B cell (primary cell): ENCODE data around the gene KCNJ10. TPM values are rescaled to one million over a fixed set of nuclear protein-coding genes. Genes with fewer than 3 reads are reported as not detected.

ENCODE experiments used
- ATAC-seq: fragments of 200-7000 bp; cut with Tn5 transposase; one replicate; pipeline ENCODE4 v1.10.0; 2021; ENCODE audit warnings: low read depth, mild to moderate bottlenecking, moderate number of reproducible peaks, moderate library complexity
- CTCF ChIA-PET: fragments of 350-600 bp; sonication (Branson Sonifier 250); formaldehyde crosslinking; loops from one replicate; lab custom pipeline; 2021; ENCODE audit warnings: antibody characterized with exemption, inconsistent platforms; lab: Charles Lee
- POLR2A ChIA-PET: fragments of 350-600 bp; sonication (Branson Sonifier 250); formaldehyde crosslinking; loops from one replicate; lab custom pipeline; 2021; ENCODE audit warnings: antibody characterized with exemption; lab: Charles Lee
- DNase-seq: peaks from one replicate; pipeline ENCODE4 v3.0.0; 2013
- H2AFZ ChIP-seq: 2 replicates; pipeline ENCODE4 v1.6.1; 2012; ENCODE audit warnings: mild to moderate bottlenecking, low read depth, low read length; ENCODE audit not compliant: insufficient read depth, poor library complexity, severe bottlenecking
- H3K27ac ChIP-seq, 2 donors: 1 replicate in 1 of 2; 2 replicates in 1 of 2; pipeline ENCODE4 v1.5.1; 2012 to 2013; ENCODE audit warnings: low read length in 2 of 2, mild to moderate bottlenecking in 2 of 2, moderate library complexity in 1 of 2
- H3K27me3 ChIP-seq, 4 experiments: fragments of 200-600 bp in 1 of 4; sonication (generic) in 1 of 4; replicated peaks in 1 of 4; 1 replicate in 2 of 4; 2 replicates in 2 of 4; pipeline versions ENCODE4 v1.6.1 to v1.7.0; 2013 to 2016; ENCODE audit warnings: low read length in 3 of 4, mild to moderate bottlenecking in 2 of 4, mixed read lengths in 1 of 4, moderate library complexity in 1 of 4; ENCODE audit not compliant: insufficient read depth in 4 of 4, control insufficient read depth in 3 of 4; ENCODE audit errors: control extremely low read depth in 1 of 4
- H3K36me3 ChIP-seq, 2 experiments: replicated peaks in 1 of 2; 1 replicate in 1 of 2; 2 replicates in 1 of 2; pipeline versions ENCODE4 v1.6.1 to v1.7.1; 2013; ENCODE audit warnings: low read length in 1 of 2; ENCODE audit not compliant: insufficient read depth in 2 of 2, control insufficient read depth in 1 of 2; ENCODE audit errors: control extremely low read depth in 1 of 2, extremely low read depth in 1 of 2
- H3K4me1 ChIP-seq, 2 donors: fragments of 200-600 bp in 1 of 2; sonication (generic) in 1 of 2; 1 replicate in 1 of 2; 2 replicates in 1 of 2; pipeline versions ENCODE4 v1.5.1 to v1.6.1; 2013 to 2017; ENCODE audit warnings: low read length in 2 of 2; ENCODE audit not compliant: control insufficient read depth in 2 of 2, insufficient read depth in 2 of 2
- H3K4me2 ChIP-seq: replicated peaks from 2 replicates; pipeline ENCODE3; 2012; ENCODE audit warnings: mild to moderate bottlenecking, low read depth, low read length; ENCODE audit not compliant: poor library complexity, severe bottlenecking
- H3K4me3 ChIP-seq, 5 experiments: fragments of 200-600 bp in 1 of 5; sonication (generic) in 1 of 5; 1 replicate in 3 of 5; 2 replicates in 2 of 5; pipeline versions ENCODE4 v1.5.1 to v1.7.0; 2011 to 2016; ENCODE audit warnings: low read length in 4 of 5, mild to moderate bottlenecking in 4 of 5, low read depth in 2 of 5, control low read depth in 1 of 5, moderate library complexity in 1 of 5; ENCODE audit not compliant: insufficient read depth in 1 of 5; ENCODE audit errors: control extremely low read depth in 1 of 5, extremely low read depth in 1 of 5
- H3K79me2 ChIP-seq: fragments of 200-600 bp; sonication (generic); one replicate; pipeline ENCODE4 v1.6.0; 2016; ENCODE audit warnings: low read length; ENCODE audit not compliant: control insufficient read depth, insufficient read depth
- H3K9ac ChIP-seq: fragments of 200-600 bp; sonication (generic); 2 replicates; pipeline ENCODE4 v1.6.1; 2017; ENCODE audit warnings: mild to moderate bottlenecking, low read length, moderate library complexity
- H3K9me3 ChIP-seq, 3 donors: one replicate each; pipeline versions ENCODE4 v1.6.1 to v1.7.1; 2013; ENCODE audit warnings: low read length in 2 of 3; ENCODE audit not compliant: control insufficient read depth in 2 of 3, insufficient read depth in 1 of 3; ENCODE audit errors: control extremely low read depth in 1 of 3
- H4K20me1 ChIP-seq: 2 replicates; pipeline ENCODE4 v1.6.0; 2012; ENCODE audit warnings: mild to moderate bottlenecking, low read length; ENCODE audit not compliant: insufficient read depth, control insufficient read depth, poor library complexity, severe bottlenecking
- H3K27ac Mint-ChIP-seq: one replicate; pipeline ENCODE4 v1.8.0; 2021; ENCODE audit warnings: mixed read lengths
- H3K27me3 Mint-ChIP-seq: one replicate; pipeline ENCODE4 v1.8.0; 2021; ENCODE audit warnings: mixed read lengths
- H3K4me1 Mint-ChIP-seq: one replicate; pipeline ENCODE4 v1.8.0; 2021; ENCODE audit warnings: mixed read lengths
- H3K4me3 Mint-ChIP-seq: one replicate; pipeline ENCODE4 v1.8.0; 2021; ENCODE audit warnings: mixed read lengths
- H3K9me3 Mint-ChIP-seq: one replicate; pipeline ENCODE4 v1.8.0; 2022; ENCODE audit warnings: mixed read lengths; ENCODE audit not compliant: insufficient read depth
- EZH2 ChIP-seq: IDR thresholded peaks from 2 replicates; pipeline ENCODE4 v1.6.1; 2012; ENCODE audit warnings: borderline replicate concordance, low read depth, mild to moderate bottlenecking, moderate library complexity, low read length; ENCODE audit not compliant: insufficient read depth, poor library complexity, severe bottlenecking
- WGBS: methylation state at CpG from one replicate; pipeline ENCODE4 v1.1.5; 2013; ENCODE audit warnings: missing lambda C conversion rate; ENCODE audit not compliant: insufficient coverage; 5-methylcytosine and 5-hydroxymethylcytosine counted together
- intact Hi-C: fragments of 100-400 bp; cut with micrococcal nuclease; formaldehyde crosslinking; loops from one replicate; pipeline ENCODE4 v1.10.0; 2022
- polyA plus RNA-seq: library from polyadenylated mRNA; depleted of rRNA; stranded (reverse); fragments of >200 nt; gene quantifications from 2 replicates; pipeline ENCODE4 v1.2.3, GENCODE V29; 2012
- total RNA-seq, 2 donors: library from RNA; stranded (reverse); fragments of 120-200 nt in 1 of 2; gene quantifications; 1 replicate in 1 of 2; 2 replicates in 1 of 2; pipeline versions ENCODE4 v1.2.3 to v1.2.4, GENCODE V29; 2013 to 2022
- TF ChIP-seq, protein P1 (sequence below): fragments of 200-600 bp; IDR thresholded peaks from one replicate; pipeline ENCODE4 v1.8.0; 2022; ENCODE audit warnings: antibody characterized with exemption, mild to moderate bottlenecking

The KCNJ10 gene
- total and polyA plus RNA-seq, 2 donors (not counting 1 experiment from before 2014, with no cell fraction given) = not detected

DNA sequence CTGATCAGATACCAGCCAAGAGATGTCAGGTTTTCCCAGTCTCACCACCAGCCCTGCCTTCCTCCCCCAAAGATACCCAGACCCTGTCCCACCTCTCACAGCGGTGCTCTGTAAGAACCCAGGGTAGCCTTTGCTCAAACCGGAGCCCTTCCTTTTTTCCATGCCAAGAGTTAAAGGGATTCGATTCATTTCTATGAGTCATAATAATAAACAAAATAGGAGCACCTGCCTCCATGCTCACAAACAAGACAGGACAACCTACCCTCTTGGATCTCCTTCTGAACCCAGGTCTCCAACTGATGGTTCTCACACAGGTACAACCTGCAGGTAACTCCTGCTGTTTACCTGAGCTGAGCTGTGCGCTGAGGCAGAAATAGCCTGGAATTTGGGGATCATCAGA is 39.7 kb upstream of the KCNJ10 start:
- H3K4me3 ChIP-seq = no peak overlapping the region
- no peaks in the 10 kb centered on the region for H3K36me3 ChIP-seq
- no peak overlapping the region for H3K27ac ChIP-seq
- H3K4me2 ChIP-seq = no peak overlapping the region
- TF ChIP-seq, protein P1, sequence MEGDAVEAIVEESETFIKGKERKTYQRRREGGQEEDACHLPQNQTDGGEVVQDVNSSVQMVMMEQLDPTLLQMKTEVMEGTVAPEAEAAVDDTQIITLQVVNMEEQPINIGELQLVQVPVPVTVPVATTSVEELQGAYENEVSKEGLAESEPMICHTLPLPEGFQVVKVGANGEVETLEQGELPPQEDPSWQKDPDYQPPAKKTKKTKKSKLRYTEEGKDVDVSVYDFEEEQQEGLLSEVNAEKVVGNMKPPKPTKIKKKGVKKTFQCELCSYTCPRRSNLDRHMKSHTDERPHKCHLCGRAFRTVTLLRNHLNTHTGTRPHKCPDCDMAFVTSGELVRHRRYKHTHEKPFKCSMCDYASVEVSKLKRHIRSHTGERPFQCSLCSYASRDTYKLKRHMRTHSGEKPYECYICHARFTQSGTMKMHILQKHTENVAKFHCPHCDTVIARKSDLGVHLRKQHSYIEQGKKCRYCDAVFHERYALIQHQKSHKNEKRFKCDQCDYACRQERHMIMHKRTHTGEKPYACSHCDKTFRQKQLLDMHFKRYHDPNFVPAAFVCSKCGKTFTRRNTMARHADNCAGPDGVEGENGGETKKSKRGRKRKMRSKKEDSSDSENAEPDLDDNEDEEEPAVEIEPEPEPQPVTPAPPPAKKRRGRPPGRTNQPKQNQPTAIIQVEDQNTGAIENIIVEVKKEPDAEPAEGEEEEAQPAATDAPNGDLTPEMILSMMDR = no peak
- TF ChIP-seq EZH2 = no peak
- H3K4me1 ChIP-seq = no peaks in the 10 kb centered on the region
- DNase-seq = no peak
- ATAC-seq = no peak
- no peaks in the 10 kb centered on the region for H3K79me2 ChIP-seq
- H3K27me3 Mint-ChIP-seq = peaks cover 7% of the 10 kb centered on the region
- H3K9ac ChIP-seq = no peak overlapping the region
- no peaks in the 10 kb centered on the region for H3K9me3 ChIP-seq
- no peaks in the 10 kb centered on the region for H3K9me3 Mint-ChIP-seq
- intact Hi-C loops = no loop called here
- H4K20me1 ChIP-seq = no peaks in the 10 kb centered on the region
- CTCF ChIA-PET = interaction anchor here (0.6 to 3.4 kb wide), 6 partner anchors 9 to 268 kb away, joined by 3 to 15 read pairs (median 4); no protein-coding TSS in a partner anchor
- 100% methylated on average over 3 of the region's 4 CpGs for WGBS
- POLR2A ChIA-PET = no interaction called here
- H2AFZ ChIP-seq = no peak overlapping the region
- H3K4me3 Mint-ChIP-seq = no peak overlapping the region
- H3K27me3 ChIP-seq = peaks cover 0 to 3% (median 0%) of the 10 kb centered on the region in 4 experiments
- peaks cover 2% of the 10 kb centered on the region for H3K4me1 Mint-ChIP-seq
- H3K27ac Mint-ChIP-seq = no peak overlapping the region

DNA sequence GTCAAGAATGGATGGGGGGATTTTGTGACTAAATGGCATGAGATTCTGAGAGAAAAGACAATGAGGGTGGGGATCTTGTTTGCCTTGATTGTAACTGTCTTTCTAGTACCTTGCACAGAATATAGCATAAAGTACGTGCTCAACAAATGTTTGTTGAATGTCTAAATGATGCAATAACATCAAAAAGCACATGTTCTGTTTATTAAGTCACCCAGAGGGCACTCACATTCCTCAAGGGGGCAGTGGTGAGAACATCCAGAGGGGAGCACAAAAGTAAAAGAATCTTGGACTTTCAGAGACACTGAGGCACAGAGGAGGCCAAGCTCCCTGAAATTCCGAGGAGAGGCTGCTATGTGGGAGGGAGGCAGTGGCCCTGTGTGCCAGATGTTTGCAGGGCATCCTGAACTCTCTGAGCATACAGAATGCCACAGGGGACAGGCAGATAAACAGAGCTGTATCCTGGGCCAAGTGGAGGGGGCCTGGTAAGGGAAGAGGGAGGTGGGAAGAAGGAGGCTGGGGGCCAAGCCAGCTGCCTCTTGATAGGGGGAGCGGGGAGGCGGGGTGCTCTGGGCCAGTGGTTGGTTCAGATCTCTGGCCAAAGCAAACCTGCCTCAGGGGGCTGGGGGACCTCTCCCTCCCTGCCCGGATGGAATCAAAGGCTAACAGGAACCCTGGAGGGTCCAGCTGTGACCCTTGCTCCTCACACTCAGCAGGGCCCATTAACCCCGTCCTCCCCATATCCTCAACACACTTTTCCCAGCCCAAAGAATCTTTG is 39.1 kb upstream of the KCNJ10 start:
- no peak overlapping the region for H3K27ac Mint-ChIP-seq

More for the DNA sequence above, 39.1 kb upstream of the KCNJ10 start:
- Histone ChIP-seq H3K9me3 (no peaks in the 10 kb centered on the region), H3K4me3 (no peak overlapping the region), H3K4me2 (no peak overlapping the region), H3K27ac (no peak overlapping the region), H3K4me1 (no peaks in the 10 kb centered on the region), H3K79me2 (no peaks in the 10 kb centered on the region), H4K20me1 (no peaks in the 10 kb centered on the region), H3K9ac (no peak overlapping the region), H3K36me3 (no peaks in the 10 kb centered on the region), H2AFZ (no peak overlapping the region), H3K27me3 (peaks cover 0 to 3% (median 0%) of the 10 kb centered on the region in 4 experiments)
- TF ChIP-seq, protein P1 = peak; percentile 60
- TF ChIP-seq EZH2 = no peak
- intact Hi-C loops = no loop called here
- Mint-ChIP-seq H3K4me3 (no peak overlapping the region), H3K4me1 (peaks cover 2% of the 10 kb centered on the region), H3K9me3 (no peaks in the 10 kb centered on the region), H3K27me3 (peaks cover 5% of the 10 kb centered on the region)
- DNase-seq = peak; percentile 52
- ChIA-PET CTCF (interaction anchor here (0.5 to 3.4 kb wide), 11 partner anchors 8 to 269 kb away, joined by 3 to 15 read pairs (median 4); no protein-coding TSS in a partner anchor), POLR2A (no interaction called here)
- WGBS = 86% methylated on average over 4 of the region's 6 CpGs
- no peak for ATAC-seq
